ENCODE measurements around the gene OR2T35. TPM values are rescaled to one million over a fixed set of nuclear protein-coding genes. Genes with fewer than 3 reads are reported as not detected.

OR2T35 gene
- total and polyA plus RNA-seq, 2 donors = not detected

DNA sequence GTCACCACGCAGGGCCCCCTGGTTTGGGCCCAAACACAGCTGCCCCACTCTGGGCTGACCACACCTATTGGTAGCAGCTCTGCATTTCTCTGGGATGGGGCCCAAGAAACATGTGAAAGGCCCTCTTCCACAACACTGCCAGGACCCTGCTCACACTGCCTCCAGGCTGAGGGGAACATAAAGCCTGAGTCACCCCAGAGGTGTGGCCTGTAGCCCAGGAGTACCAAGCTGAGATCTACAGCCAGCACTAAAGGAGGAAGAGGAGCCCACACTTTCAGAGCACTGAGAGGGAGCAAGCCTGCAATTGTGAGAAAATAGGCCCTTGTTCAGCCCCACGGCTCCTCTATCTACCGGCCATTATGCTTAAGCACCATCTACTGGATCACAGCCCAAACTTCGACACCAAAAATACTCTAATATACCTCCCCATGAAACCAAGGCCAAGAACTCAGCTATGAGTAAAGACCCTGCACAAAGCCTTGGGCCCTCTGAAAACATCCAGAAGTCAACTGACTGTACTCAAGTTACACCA is 33.1 kb downstream of the OR2T35 start:
- no peak overlapping the region for H3K27ac ChIP-seq (ENCODE audit: low read depth)
- no peaks in the 10 kb centered on the region for H3K4me1 ChIP-seq (ENCODE audit: insufficient read depth)
- no peaks in the 10 kb centered on the region for H3K36me3 ChIP-seq (ENCODE audit: insufficient read depth)
- 76% methylated on average over 4 of the region's 4 CpGs for WGBS
- no peak for DNase-seq (ENCODE audit: extremely low spot score)
- no peak overlapping the region for H3K4me3 ChIP-seq (ENCODE audit: low read depth, low read length)

DNA sequence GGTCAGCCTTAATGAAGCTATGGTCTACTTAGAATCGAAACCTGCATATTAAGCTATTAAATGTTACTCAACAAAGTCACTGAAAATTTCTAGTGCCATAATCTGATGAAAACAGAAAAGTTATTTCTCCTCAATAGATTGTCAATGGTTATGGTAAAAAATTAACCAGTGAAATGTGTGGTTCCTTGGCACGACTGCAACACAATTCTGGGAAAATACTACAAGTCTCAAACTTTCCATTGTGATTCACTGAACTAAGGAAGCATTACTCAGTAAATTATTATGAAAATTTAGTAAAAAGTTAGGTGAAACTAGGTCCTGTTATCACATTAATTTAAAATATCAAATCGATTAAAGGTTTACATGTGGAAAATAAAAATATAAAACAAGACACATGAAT is 34.8 kb downstream of the OR2T35 start:
- H3K4me1 ChIP-seq (ENCODE audit: insufficient read depth) = no peaks in the 10 kb centered on the region
- WGBS = 46% methylated on average over 3 of the region's 3 CpGs
- DNase-seq (ENCODE audit: extremely low spot score) = no peak
- H3K36me3 ChIP-seq (ENCODE audit: insufficient read depth) = no peaks in the 10 kb centered on the region
- H3K27ac ChIP-seq (ENCODE audit: low read depth) = no peak overlapping the region
- H3K4me3 ChIP-seq (ENCODE audit: low read depth, low read length) = no peak overlapping the region

DNA sequence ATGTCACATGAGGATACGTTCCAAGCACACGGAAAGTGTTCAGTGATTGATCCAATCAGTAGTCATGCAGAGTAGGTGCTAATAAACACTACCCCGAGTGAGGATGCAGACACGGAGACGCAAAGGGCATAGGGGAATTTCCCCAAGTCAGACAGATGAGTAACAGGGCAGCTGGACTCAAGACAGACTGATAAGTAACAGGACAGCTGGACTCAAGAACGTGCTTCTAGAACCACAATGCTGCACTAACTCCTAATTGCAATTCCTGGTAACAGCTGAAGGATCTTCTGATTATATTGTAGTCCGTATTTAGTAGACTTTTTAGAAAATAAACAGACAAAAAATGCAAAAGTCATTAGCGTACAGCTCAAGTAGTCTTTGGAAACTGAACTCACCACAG is 45.7 kb downstream of the OR2T35 start:
- Histone ChIP-seq H3K4me1 (ENCODE audit: insufficient read depth) (no peaks in the 10 kb centered on the region), H3K36me3 (ENCODE audit: insufficient read depth) (no peaks in the 10 kb centered on the region), H3K4me3 (ENCODE audit: low read depth, low read length) (no peak overlapping the region), H3K27ac (ENCODE audit: low read depth) (no peak overlapping the region)
- whole genome bisulfite sequencing = 79% methylated on average over 8 of the region's 8 CpGs
- DNase-seq (ENCODE audit: extremely low spot score) = no peak

- Histone ChIP-seq H3K4me1 (ENCODE audit: insufficient read depth) (no peaks in the 10 kb centered on the region), H3K36me3 (ENCODE audit: insufficient read depth) (no peaks in the 10 kb centered on the region), H3K4me3 (ENCODE audit: low read depth, low read length) (no peak within 1 kb of the TSS), H3K27ac (ENCODE audit: low read depth) (no peak within 1 kb of the TSS)
- no peak for DNase-seq (ENCODE audit: extremely low spot score)
- WGBS = 85% methylated on average over 6 of the region's 6 CpGs
Measured at GRCh38 chr1:248597589-248597988, 47.5 kb downstream of the OR2T35 start, which contains the start of gene OR2T10. Gene OR2T10 (minus strand): TSS chr1:248597700. CDS start chr1:248593768, 3,932 bp downstream.

- Histone ChIP-seq H3K27ac (ENCODE audit: low read depth) (no peak overlapping the region), H3K4me3 (ENCODE audit: low read depth, low read length) (no peak overlapping the region), H3K4me1 (ENCODE audit: insufficient read depth) (no peaks in the 10 kb centered on the region), H3K36me3 (ENCODE audit: insufficient read depth) (no peaks in the 10 kb centered on the region)
- 79% methylated on average over 2 of the region's 2 CpGs for WGBS
- no peak for DNase-seq (ENCODE audit: extremely low spot score)
Measured at GRCh38 chr1:248596615-248597014, 48.5 kb downstream of the OR2T35 start.

DNA sequence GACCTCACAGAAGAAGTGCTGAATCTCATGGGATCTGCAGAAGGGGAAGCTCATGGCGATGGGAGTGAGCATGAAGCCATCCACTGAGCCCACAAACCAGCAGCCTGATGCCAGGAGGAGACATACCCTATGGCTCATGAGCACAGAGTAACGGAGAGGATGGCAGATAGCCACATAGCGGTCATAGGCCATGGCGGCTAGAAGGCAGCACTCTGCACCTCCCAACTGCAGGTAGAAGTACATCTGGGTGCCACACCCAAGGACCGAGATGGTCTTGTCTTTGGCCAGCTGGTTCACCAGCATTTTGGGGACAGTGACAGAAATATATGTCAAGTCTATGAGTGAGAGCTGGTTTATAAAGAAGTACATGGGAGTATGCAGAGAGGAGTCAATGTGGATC is 51.9 kb downstream of the OR2T35 start:
- Histone ChIP-seq H3K4me3 (ENCODE audit: low read depth, low read length) (no peak overlapping the region), H3K36me3 (ENCODE audit: insufficient read depth) (no peaks in the 10 kb centered on the region), H3K4me1 (ENCODE audit: insufficient read depth) (no peaks in the 10 kb centered on the region), H3K27ac (ENCODE audit: low read depth) (no peak overlapping the region)
- no peak for DNase-seq (ENCODE audit: extremely low spot score)
- 90% methylated on average over 5 of the region's 5 CpGs for WGBS

DNA sequence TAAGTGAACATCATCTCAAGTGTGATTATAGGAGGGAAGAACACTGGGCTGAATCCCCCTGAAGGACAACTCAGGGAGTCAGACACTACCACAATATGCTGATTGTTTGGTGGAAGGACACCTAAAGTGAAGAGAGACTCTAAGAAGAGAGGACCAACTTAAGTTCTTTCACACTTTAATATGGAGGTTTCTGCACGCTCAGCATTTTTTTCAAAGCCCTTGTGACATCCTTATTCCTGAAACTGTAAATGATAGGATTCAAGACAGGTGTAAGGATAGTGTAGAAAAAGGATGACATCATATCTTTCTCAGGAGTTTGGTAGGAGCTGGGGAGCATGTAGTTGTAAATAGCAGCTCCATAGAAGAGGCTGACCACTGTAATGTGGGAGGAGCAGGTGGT is 52.4 kb downstream of the OR2T35 start:
- Histone ChIP-seq H3K36me3 (ENCODE audit: insufficient read depth) (no peaks in the 10 kb centered on the region), H3K27ac (ENCODE audit: low read depth) (no peak overlapping the region), H3K4me3 (ENCODE audit: low read depth, low read length) (no peak overlapping the region), H3K4me1 (ENCODE audit: insufficient read depth) (no peaks in the 10 kb centered on the region)
- WGBS = 71% methylated on average over 1 of the region's 1 CpG
- no peak for DNase-seq (ENCODE audit: extremely low spot score)

DNA sequence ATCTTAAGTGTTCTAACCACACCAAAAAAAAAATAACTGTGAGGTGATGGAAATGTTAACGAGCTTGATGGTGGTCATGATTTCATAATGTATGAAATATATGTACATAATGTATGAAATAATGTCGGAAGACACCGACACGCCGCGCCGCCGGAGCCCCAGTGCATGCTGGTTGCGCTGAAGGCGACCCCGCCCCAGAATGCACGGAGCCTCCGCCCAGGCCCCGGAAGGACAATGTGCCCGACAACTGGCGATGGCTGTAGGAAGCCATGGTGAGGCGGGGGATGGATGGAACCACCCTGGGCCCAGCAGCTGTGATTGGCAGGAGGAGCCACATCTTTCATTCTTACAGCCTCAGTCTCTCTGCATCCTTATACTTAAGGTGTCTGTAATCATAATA is 55.0 kb downstream of the OR2T35 start:
- Histone ChIP-seq H3K4me1 (ENCODE audit: insufficient read depth) (no peaks in the 10 kb centered on the region), H3K27ac (ENCODE audit: low read depth) (no peak overlapping the region), H3K36me3 (ENCODE audit: insufficient read depth) (no peaks in the 10 kb centered on the region), H3K4me3 (ENCODE audit: low read depth, low read length) (no peak overlapping the region)
- DNase-seq (ENCODE audit: extremely low spot score) = no peak
- 91% methylated on average over 17 of the region's 17 CpGs for WGBS

DNA sequence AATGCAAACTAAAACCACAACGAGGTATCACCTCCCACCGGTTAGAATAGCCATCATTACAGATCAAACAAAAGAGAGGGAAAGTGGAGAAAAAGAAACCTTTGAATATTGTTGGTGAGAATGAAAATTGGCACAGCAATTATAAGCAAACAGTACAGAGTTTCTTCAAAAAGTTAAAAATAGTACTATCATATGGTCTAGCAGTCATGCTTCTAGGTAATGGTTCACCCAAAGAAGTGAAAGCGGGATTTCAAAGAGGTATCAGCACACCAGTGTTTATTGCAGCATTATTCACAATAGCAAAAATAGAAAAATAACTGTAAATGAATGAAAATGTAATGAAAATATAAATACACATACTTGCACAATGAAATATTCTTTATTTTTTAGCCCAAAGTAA is 55.7 kb downstream of the OR2T35 start:
- 79% methylated on average over 3 of the region's 3 CpGs for WGBS
- no peaks in the 10 kb centered on the region for H3K36me3 ChIP-seq (ENCODE audit: insufficient read depth)
- no peak overlapping the region for H3K27ac ChIP-seq (ENCODE audit: low read depth)
- no peak overlapping the region for H3K4me3 ChIP-seq (ENCODE audit: low read depth, low read length)
- no peaks in the 10 kb centered on the region for H3K4me1 ChIP-seq (ENCODE audit: insufficient read depth)
- no peak for DNase-seq (ENCODE audit: extremely low spot score)

Small RNA genes lying within 50 kb of the gene (small RNA-seq; reads per million reads assigned to genes)
- not detected for gene RF00019

Other genes with a start within 250 kb of the OR2T35 start
- gene OR2T1, start 242.2 kb downstream of the OR2T35 start, total RNA-seq = not detected
- not detected for gene OR2T1, start 242.2 kb downstream of the OR2T35 start, polyA plus RNA-seq
- gene OR2T2, start 199.6 kb downstream of the OR2T35 start, total RNA-seq = not detected
- gene OR2T2, start 199.6 kb downstream of the OR2T35 start, polyA plus RNA-seq = not detected
- not detected for gene OR2T3, start 171.9 kb downstream of the OR2T35 start, total RNA-seq
- gene OR2T3, start 171.9 kb downstream of the OR2T35 start, polyA plus RNA-seq = not detected
- gene OR2T5, start 156.7 kb downstream of the OR2T35 start, total RNA-seq = not detected
- not detected for gene OR2T5, start 156.7 kb downstream of the OR2T35 start, polyA plus RNA-seq
- gene OR2G6, start 137.2 kb downstream of the OR2T35 start, total RNA-seq = not detected
- gene OR2G6, start 137.2 kb downstream of the OR2T35 start, polyA plus RNA-seq = not detected
- not detected for gene OR2T29, start 82.5 kb downstream of the OR2T35 start, total RNA-seq
- gene OR2T29, start 82.5 kb downstream of the OR2T35 start, polyA plus RNA-seq = not detected
- gene OR2T34, start 70.5 kb downstream of the OR2T35 start, total RNA-seq = not detected
- not detected for gene OR2T34, start 70.5 kb downstream of the OR2T35 start, polyA plus RNA-seq
- gene OR2T10, start 47.6 kb downstream of the OR2T35 start, total RNA-seq = not detected
- not detected for gene OR2T10, start 47.6 kb downstream of the OR2T35 start, polyA plus RNA-seq
- not detected for gene OR2T11, start 10.2 kb downstream of the OR2T35 start, total RNA-seq
- not detected for gene OR2T11, start 10.2 kb downstream of the OR2T35 start, polyA plus RNA-seq
- gene OR2T27, start 10.2 kb upstream of the OR2T35 start, total RNA-seq = not detected
- gene OR2T27, start 10.2 kb upstream of the OR2T35 start, polyA plus RNA-seq = not detected
- not detected for gene OR14I1, start 57.5 kb upstream of the OR2T35 start, total RNA-seq
- not detected for gene OR14I1, start 57.5 kb upstream of the OR2T35 start, polyA plus RNA-seq
- gene LYPD8, start 110.5 kb upstream of the OR2T35 start, total RNA-seq = not detected
- not detected for gene LYPD8, start 110.5 kb upstream of the OR2T35 start, polyA plus RNA-seq
- gene SH3BP5L, start 180.6 kb upstream of the OR2T35 start, total RNA-seq = 12.7 TPM
- 21.8 TPM for gene SH3BP5L, start 180.6 kb upstream of the OR2T35 start, polyA plus RNA-seq
- 12.9 TPM for gene ZNF672, start 192.9 kb upstream of the OR2T35 start, total RNA-seq
- 32.5 TPM for gene ZNF672, start 192.9 kb upstream of the OR2T35 start, polyA plus RNA-seq
- gene ZNF692, start 213.8 kb upstream of the OR2T35 start, total RNA-seq = 14.7 TPM
- 40.8 TPM for gene ZNF692, start 213.8 kb upstream of the OR2T35 start, polyA plus RNA-seq